ENCODE results near the gene ADGRD2. TPM values are rescaled to one million over a fixed set of nuclear protein-coding genes. Genes with fewer than 3 reads are reported as not detected.

The ADGRD2 gene
- total and polyA plus RNA-seq, 2 of the 13 experiments (the other 11 are each of a cell fraction or from before 2014, with no cell fraction given) = not detected

GRCh38 chr9:124473310-124473709 is 23.1 kb downstream of the ADGRD2 start:
- TF ChIP-seq ATF4 (CRISPR knock-in tag; IDR thresholded peaks at IDR 0.05) = peak in 1 of 2 experiments; percentile 51; a peak in 1 of 4 replicates
- TF ChIP-seq USF2 (IDR thresholded peaks at IDR 0.05; ENCODE audit: low read depth, low read length) = no peak
- no peak for TF ChIP-seq USF2 (CRISPR knock-in tag; IDR thresholded peaks at IDR 0.05; ENCODE audit: borderline replicate concordance)
- peak; percentile 77 for TF ChIP-seq BHLHE40 (IDR thresholded peaks at IDR 0.05; ENCODE audit: low read length)
- 0 out of 2 replicates have a peak, but pooled peaks have one; percentile 15 for TF ChIP-seq CREB1 (IDR thresholded peaks at IDR 0.05)
- no peak for TF ChIP-seq CREB1 (CRISPR knock-in tag; IDR thresholded peaks at IDR 0.05)
- TF ChIP-seq ZNF704 (CRISPR knock-in tag; IDR thresholded peaks at IDR 0.05; ENCODE audit: borderline replicate concordance) = no peak
- TF ChIP-seq HIVEP1 (CRISPR knock-in tag; IDR thresholded peaks at IDR 0.05) = 0 out of 2 replicates have a peak, but pooled peaks have one; percentile 28
- TF ChIP-seq ZBTB21 (CRISPR knock-in tag; IDR thresholded peaks at IDR 0.05) = peak; percentile 22; the same call in 1 of the 2 replicates
- in situ Hi-C loops (cut with HindIII; ENCODE audit: extremely low pct_ligation_motif_present, low pct_unique_long_range_greater_than_20kb) = no loop called here
- no peak overlapping the region for H3K4me2 ChIP-seq (ENCODE audit: low read depth, low read length)

More at GRCh38 chr9:124473310-124473709, 23.1 kb downstream of the ADGRD2 start:
- Histone ChIP-seq H3K36me3 (replicated peaks in 1 of 2; ENCODE audit: control insufficient read depth in 1 of 2, insufficient read depth in 2 of 2, low read length in 2 of 2) (no peaks in the 10 kb centered on the region), H3K4me1 (ENCODE audit: insufficient read depth, low read length) (peaks cover 27% of the 10 kb centered on the region), H3K9me3 (ENCODE audit: low read length) (no peaks in the 10 kb centered on the region), H2AFZ (ENCODE audit: low read length) (no peak overlapping the region), H3K79me2 (ENCODE audit: insufficient read depth, low read length) (no peaks in the 10 kb centered on the region), H4K20me1 (ENCODE audit: insufficient read depth, low read length) (no peaks in the 10 kb centered on the region), H3K27me3 (ENCODE audit: control insufficient read depth in 1 of 2, insufficient read depth in 2 of 2, low read length in 2 of 2) (peaks cover 17 to 91% of the 10 kb centered on the region in 2 experiments), H3K27ac (ENCODE audit: extremely low read length, insufficient read depth, low read length) (no peak overlapping the region), H3K9ac (ENCODE audit: insufficient read depth, low read depth, low read length) (no peak overlapping the region), H3K4me3 (replicated peaks in 1 of 3; ENCODE audit: insufficient read depth in 1 of 3, low read depth in 2 of 3, low read length in 3 of 3) (no peak overlapping the region)
- no peak for ATAC-seq
- FAIRE-seq = no peak
- 14% methylated on average over 9 of the region's 10 CpGs for WGBS (ENCODE audit: low lambda C conversion rate)
- ChIA-PET CTCF (ENCODE audit: low intra/inter-chr PET ratio, low total read pairs) (no interaction called here), POLR2A (no interaction called here)
- intact Hi-C loops (cut with micrococcal nuclease; ENCODE audit: unreplicated experiment) = no loop called here
- DNase-seq (ENCODE audit: low spot score) = peak; percentile 11
- no TSS peak for BruUV-seq (replicated peaks)

Data from HepG2 (cell line).